GM21381 (cell line): Measurements from ENCODE around the gene BRINP3.

Source experiments
- ATAC-seq: cut with Tn5 transposase; IDR thresholded peaks from one replicate; pipeline ENCODE4 v1.9.1; 2021; ENCODE audit warnings: mild to moderate bottlenecking, moderate library complexity; ENCODE audit not compliant: unreplicated experiment

The BRINP3 gene

DNA sequence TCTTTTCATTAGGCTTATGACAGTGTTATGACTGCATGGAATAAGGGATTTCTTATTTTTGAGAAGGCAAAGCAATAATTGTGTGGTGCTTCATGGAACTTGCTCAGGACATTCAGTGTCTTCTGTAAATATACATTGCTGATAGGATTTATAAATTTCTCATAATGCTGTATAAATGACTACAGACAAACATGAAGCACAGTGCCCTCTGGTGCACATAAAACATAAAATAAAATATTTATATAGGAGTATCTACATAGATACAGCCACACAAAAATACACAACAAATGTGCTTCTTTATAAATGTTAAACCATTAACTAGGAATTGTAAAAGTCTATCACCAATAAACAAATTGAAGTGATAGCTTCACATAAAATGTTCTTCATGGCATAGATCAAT, 24.1 kb downstream of the BRINP3 start:
- ATAC-seq = no peak

GRCh38 chr1:190452272-190452848, 25.3 kb downstream of the BRINP3 start:
- no peak for ATAC-seq

GRCh38 chr1:190444464-190444863, 33.2 kb downstream of the BRINP3 start:
- ATAC-seq = no peak

- no peak for ATAC-seq
These were observed 38.2 kb downstream of the BRINP3 start for GRCh38 chr1:190439447-190439846.

DNA sequence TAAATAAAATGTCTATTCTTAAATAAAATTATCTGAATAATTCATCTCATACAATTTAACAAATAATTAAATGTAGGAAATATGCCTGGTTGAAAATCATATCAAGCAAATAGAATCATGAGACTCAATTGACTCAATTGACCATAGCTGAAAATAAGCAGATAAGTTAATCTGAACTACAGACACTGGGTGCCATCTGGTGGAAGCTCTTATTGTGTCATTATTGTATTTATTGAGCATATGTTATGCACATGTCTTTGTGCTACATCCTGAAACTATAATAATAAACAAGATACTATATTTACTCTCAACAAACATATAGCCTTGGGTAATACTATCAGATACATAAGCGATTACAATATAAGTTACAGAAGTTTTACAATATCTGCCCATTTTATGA, 41.0 kb downstream of the BRINP3 start:
- no peak for ATAC-seq

DNA sequence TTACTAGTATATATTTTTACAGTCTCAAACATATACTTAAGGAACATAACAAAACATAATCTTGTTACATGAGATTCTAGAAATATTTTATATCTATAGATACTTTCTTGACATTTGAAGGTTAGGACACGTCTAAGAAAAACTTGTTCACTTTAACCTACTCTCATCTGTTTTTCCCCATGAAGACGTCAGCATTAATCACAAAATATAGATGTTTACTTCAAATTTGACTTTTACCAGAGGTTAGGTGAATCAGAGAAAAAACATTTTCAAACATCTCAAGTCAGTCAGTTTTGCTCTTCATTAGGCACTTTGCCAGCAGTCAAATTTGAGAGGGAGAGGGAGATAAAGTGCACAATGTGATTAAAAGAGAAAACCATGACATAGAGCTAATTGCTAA, 47.7 kb downstream of the BRINP3 start:
- ATAC-seq = no peak

DNA sequence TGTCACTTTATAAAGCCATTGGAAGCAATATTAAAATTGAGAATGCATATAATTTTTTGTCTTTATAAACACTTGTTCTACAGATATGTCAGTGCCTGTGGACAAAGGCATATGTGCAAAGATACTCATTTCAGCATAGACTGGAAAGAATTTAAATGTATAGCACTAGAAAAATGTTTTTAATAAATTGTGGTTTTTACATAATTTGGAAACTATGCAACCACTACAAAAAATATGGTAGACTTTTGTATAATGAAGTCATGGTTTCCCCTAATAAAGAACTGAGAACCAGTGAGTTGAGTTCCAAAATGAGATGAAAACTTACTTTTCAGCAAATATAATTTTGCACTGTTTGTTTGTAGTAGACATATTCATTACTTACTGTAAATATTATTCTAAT, 48.5 kb downstream of the BRINP3 start:
- ATAC-seq = no peak

GRCh38 chr1:190416239-190416638, 61.4 kb downstream of the BRINP3 start:
- ATAC-seq = no peak

DNA sequence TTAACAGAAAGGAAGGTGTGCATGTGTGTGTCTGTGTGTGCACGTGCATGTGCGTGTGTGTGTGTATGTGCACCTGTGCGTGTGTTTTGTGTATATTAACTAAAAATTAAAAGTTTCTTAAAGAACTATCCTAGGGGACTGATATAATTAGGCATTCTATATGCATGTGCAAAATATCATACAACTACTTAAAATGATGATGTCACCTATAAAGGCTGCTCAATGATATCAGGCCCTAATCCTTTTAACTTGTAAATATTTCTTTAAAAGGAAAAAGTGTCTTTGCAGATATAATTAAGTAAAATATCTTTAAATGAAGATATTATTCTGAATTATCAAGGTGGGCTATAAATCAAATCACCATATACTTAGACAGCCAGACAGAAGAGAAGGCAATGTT, 64.5 kb downstream of the BRINP3 start:
- no peak for ATAC-seq

DNA sequence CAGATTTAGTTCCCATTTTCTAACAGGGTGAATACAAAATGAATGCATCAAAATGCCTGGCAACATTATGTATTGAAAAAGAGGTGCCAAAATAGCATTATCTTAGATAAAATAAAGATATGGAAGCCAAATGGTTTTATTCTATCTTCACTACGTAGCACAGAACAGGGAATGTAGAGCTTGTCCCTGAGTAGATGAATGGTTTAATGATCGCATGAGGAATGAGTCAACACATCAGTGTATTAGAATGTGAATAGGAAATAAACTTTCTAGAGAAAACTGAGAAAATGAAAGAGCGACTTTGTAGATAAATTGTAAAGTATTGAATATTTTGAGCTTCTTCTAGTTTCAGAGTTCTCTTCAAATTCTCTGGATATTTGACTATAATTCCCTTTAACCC, 74.3 kb downstream of the BRINP3 start:
- no peak for ATAC-seq

DNA sequence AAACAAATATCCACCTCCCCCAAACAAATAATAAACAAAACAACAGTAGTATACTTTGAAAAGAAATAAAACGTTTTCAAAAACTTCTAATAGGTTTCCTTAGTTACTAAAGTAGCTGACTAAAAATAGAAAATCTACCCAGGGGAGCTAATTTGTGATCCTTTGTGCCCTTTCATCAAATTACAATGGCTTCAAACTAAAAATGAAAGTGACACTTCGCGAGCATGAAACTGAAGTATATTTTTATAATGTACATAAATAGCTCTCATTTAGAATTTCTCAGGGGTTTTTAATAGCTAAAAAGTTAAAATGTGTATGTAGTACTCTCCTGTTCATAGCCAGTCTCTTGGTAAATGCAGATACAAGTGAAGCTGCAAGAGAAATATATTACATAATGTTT, 78.4 kb downstream of the BRINP3 start:
- ATAC-seq = no peak

DNA sequence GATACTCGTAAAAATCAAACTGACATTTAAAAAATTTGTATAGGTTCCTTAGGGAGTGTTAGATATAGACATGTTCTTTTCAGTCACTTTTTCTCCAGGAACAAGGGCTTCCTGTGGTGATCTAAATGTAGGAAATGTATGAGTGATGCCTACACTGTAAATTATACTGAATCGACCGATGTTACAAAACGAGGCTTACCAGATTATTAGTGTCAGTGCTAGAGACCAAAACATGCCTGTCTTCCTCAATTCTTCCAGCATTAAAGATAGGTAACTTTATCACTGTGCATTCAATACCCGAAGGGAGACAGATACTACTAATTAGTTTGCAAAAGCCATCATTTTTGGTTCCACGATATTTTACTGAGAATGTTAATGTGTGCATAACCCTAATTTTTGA, 86.1 kb downstream of the BRINP3 start:
- no peak for ATAC-seq

DNA sequence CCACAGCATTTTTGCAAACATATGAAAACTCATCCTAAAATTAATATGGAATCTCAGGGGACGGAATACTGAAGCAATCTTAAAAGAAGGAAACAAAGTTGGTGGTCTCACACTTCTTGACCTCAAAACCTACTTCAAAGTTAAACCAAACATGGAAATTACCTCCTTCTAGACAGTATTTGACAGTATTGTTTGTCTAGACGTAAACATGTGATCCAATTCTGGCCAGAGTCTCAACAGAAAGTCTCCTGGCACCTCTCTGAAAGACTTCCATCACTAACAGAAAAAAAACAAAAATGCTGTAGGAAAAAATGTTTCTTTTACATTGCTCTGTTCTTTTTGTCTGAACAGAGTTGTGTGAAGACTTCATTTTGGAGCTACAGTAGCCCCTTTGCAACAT, 99.7 kb downstream of the BRINP3 start:
- ATAC-seq = no peak

GRCh38 chr1:190377294-190377693, 100.4 kb downstream of the BRINP3 start:
- no peak for ATAC-seq

DNA sequence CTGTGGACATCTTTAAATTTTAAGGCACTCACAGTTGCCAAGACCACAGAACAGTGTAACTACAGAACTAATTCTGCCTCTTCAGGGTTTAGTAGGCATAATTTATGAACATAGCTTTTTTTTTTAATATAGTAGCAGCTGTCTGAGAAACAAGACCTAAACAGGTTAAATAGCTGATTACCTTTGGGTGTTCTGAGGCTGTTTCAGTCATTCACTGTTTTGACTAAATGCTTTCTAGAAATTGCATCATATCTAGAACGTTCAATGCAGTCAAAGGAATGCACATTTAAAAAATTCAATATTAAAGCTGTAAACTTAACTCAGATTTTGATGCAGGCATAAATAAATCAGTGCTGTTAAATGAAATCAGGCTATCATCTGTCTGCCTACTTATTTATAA, 101.6 kb downstream of the BRINP3 start:
- no peak for ATAC-seq

DNA sequence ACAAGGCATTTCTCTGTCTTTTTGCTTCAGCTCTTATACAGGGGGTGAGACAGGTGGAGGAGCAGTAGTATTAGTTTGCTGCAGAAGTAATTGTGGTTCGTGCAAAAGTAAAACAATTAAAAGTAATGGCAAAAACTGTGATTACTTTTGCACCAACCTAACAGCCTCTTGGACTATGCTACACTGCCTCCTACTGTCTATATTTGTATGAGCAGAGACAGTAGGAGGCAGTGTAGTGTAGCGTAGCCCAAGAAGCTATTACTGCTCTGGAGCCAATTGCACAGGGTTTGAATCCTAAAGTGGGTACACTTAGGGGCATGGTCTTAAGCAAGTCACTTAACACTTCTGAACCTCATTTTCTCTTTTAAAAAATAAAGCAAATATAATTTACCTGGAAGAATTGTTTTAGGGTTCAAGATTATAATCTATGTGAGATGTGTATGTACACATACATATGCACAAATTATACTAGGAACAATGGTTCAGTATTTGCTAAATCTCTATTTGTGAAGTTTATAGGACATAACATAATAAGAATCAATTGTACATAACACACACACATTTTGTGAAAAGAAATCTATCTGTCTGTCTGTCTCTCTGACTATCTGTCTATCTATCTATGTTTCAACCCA, 103.8 kb downstream of the BRINP3 start:
- ATAC-seq = peak; percentile 60

DNA sequence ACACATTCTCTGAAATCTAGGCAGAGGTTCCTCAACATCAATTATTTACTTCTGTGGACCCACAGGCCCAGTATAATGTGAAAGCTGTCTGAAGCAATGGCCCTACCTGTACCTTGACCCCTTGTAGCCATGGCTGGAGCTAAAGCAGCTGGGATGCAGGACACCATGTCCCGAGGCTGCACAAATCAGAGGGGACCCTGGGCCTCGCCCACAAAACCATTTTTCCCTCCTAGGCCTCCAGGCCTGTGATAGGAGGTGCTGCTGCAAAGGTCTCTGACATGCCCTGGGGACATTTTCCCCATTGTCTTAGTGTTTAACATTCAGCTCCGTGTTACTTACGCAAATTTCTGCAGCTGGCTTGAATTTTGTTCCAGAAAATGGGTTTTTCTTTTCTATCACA, 110.5 kb downstream of the BRINP3 start:
- ATAC-seq = no peak

DNA sequence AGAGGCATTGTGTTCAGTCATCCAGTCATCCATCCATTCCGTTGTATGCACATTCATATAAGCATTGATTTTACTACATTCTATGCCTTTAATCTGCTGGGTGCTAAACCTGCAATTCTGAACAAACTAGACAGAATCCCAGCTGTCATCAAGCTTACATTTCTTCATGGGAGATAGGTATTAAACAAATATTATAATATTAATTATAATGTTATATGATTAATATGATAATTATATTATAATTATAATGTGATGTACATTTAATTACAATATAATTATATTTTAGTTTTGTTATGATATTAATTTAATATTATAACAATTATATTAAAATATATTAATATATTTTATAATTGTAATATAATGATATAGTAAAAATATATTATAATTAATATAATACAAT, 112.4 kb downstream of the BRINP3 start:
- no peak for ATAC-seq

DNA sequence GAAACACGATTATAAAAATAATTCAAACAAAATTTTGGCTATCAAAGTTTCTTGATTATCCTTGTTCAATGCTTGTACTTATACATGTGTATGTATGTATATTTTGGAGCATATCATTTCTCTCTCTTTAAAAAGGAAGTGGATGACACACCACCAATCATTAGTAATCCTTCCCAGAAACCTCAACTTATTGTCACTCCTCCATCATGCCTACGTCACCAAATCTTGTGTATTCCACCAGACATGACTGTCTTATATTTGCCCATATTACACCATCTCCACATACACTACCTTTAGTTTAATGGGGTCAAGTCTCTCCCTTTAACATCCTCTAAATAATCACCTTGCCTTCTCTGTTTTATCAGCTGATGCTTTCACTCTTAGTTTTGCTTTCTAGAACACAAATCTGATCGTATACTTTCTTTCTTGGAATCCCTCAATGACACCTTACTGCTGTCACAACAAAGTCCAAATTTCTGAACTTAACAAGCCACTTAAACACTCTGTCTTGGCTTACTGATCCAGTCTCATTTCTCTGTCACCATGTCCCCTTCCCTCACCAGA, 124.0 kb downstream of the BRINP3 start:
- no peak for ATAC-seq

GRCh38 chr1:190344454-190344853, 133.2 kb downstream of the BRINP3 start:
- no peak for ATAC-seq

GRCh38 chr1:190338829-190339228, 138.8 kb downstream of the BRINP3 start:
- no peak for ATAC-seq

DNA sequence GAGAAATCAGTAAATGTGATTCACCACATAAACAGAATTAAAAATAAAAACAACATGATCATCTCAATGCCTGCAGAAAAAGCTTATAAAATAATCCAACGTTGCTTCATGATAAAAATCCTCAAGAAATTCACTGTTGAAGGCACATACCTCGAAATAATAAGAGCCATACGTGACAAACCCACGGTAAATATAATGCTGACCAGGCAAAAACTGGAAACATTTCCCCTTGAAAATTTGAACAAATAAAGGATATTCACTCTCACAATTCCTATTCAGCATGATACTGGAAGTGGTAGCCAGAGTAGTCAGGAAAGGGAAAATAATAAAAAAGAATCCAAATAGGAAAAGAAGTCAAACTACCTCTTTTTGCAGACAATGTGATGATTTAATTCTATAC, 148.8 kb downstream of the BRINP3 start:
- ATAC-seq = no peak

- no peak for ATAC-seq
These were observed 149.3 kb downstream of the BRINP3 start for GRCh38 chr1:190328361-190328760.
